CD4-positive, alpha-beta T cell (primary cell): Measurements from ENCODE around the gene NAA16. TPM values are rescaled to one million over a fixed set of nuclear protein-coding genes. Genes with fewer than 3 reads are reported as not detected.
A peak's percentile ranks its signal among the peaks of the same experiment; 100 is the strongest.

Experiments
- ATAC-seq: fragments of 200-7000 bp; cut with Tn5 transposase; one replicate; pipeline ENCODE4 v1.10.0; 2022; ENCODE audit warnings: mild to moderate bottlenecking; ENCODE audit not compliant: poor library complexity
- CTCF ChIA-PET: fragments of 350-600 bp; sonication (Branson Sonifier 250); formaldehyde crosslinking; loops from one replicate; lab custom pipeline; 2021; ENCODE audit warnings: antibody characterized with exemption, inconsistent platforms; lab: Charles Lee
- POLR2A ChIA-PET: fragments of 350-600 bp; sonication (Branson Sonifier 250); formaldehyde crosslinking; loops from one replicate; lab custom pipeline; 2021; ENCODE audit warnings: antibody characterized with exemption, inconsistent platforms; lab: Charles Lee
- DNase-seq, 14 experiments: peaks; one replicate each; pipeline ENCODE4 v3.0.0-alpha.2; 2013 to 2020; ENCODE audit warnings: mixed read lengths in 2 of 14
- H3K27ac ChIP-seq, 2 donors: one replicate each; pipeline versions ENCODE4 v1.5.1 to v1.7.0; 2013; ENCODE audit warnings: low read length in 2 of 2, low read depth in 1 of 2, mild to moderate bottlenecking in 1 of 2
- H3K27me3 ChIP-seq, 2 experiments: 1 replicate in 1 of 2; 2 replicates in 1 of 2; pipeline versions ENCODE4 v1.6.1 to v1.7.0; 2013; ENCODE audit warnings: low read length in 2 of 2, control low read depth in 1 of 2, mild to moderate bottlenecking in 1 of 2, moderate library complexity in 1 of 2; ENCODE audit not compliant: insufficient read depth in 2 of 2, control insufficient read depth in 1 of 2
- H3K36me3 ChIP-seq: one replicate; pipeline ENCODE4 v1.6.1; 2013; ENCODE audit warnings: low read length, control low read depth; ENCODE audit not compliant: insufficient read depth
- H3K4me1 ChIP-seq: one replicate; pipeline ENCODE4 v1.6.1; 2013; ENCODE audit warnings: low read length, control low read depth; ENCODE audit not compliant: insufficient read depth
- H3K4me3 ChIP-seq: one replicate; pipeline ENCODE4 v1.5.1; 2013; ENCODE audit warnings: mild to moderate bottlenecking, low read length, moderate library complexity
- H3K9me3 ChIP-seq, 2 experiments: 1 replicate in 1 of 2; 2 replicates in 1 of 2; pipeline versions ENCODE4 v1.6.1 to v1.7.0; 2013; ENCODE audit warnings: low read length in 2 of 2, mild to moderate bottlenecking in 2 of 2, control low read depth in 1 of 2, moderate library complexity in 1 of 2; ENCODE audit not compliant: control insufficient read depth in 1 of 2, insufficient read depth in 1 of 2
- H3K27ac Mint-ChIP-seq: one replicate; pipeline ENCODE4 v1.8.0; 2020; ENCODE audit warnings: mixed read lengths
- H3K27me3 Mint-ChIP-seq: one replicate; pipeline ENCODE4 v1.8.0; 2021; ENCODE audit warnings: mixed read lengths
- H3K36me3 Mint-ChIP-seq: one replicate; pipeline ENCODE4 v1.8.0; 2021; ENCODE audit warnings: low read depth, mixed read lengths
- H3K4me1 Mint-ChIP-seq: one replicate; pipeline ENCODE4 v1.8.0; 2021; ENCODE audit warnings: low read depth, mixed read lengths
- H3K4me3 Mint-ChIP-seq: one replicate; pipeline ENCODE4 v1.8.0; 2020; ENCODE audit warnings: mild to moderate bottlenecking, mixed read lengths
- H3K9me3 Mint-ChIP-seq: one replicate; pipeline ENCODE4 v1.8.0; 2020; ENCODE audit warnings: mixed read lengths
- intact Hi-C, 2 experiments: fragments of 100-400 bp; cut with DNase I in 1 of 2; cut with micrococcal nuclease in 1 of 2; formaldehyde crosslinking; loops; one replicate each; pipeline versions ENCODE4 v1.15.1 to v1.9.0; 2023 to 2025; cut with DNase I, micrococcal nuclease
- total RNA-seq, 174 experiments: library from RNA in 2 of 174; stranded (reverse) in 2 of 174; gene quantifications; one replicate each; pipeline ENCODE4 v1.2.3 and lab custom pipeline; 2021 to 2026
- TF ChIP-seq, protein P1 (sequence below): fragments of 200-600 bp; IDR thresholded peaks from one replicate; pipeline ENCODE4 v1.8.0; 2022; ENCODE audit warnings: antibody characterized with exemption, mild to moderate bottlenecking

NAA16 gene
- total RNA-seq, 2 experiments from 2014 or later: 76.9 to 80.5 TPM

DNA sequence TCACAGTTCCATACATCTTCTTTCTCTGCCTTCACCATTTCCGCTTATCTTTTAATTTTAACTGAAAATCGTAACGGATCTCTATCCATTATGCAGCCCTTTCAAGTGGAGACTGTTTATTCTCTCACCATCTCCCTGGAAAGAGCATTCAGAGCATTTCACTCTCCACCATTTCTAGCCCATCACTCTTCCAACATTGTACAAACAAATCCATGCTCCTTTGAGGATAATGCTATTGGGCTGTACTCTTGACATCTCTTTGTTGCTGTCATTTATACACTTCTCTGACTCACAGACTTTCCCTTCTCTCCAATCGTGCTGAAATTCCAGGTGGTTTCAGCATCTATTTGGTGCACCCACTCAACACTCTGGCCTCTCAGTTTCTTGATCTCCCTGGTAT, 71.4 kb downstream of the NAA16 start:
- no peak overlapping the region for H3K27ac Mint-ChIP-seq
- Histone ChIP-seq H3K27me3 (no peaks in the 10 kb centered on the region), H3K36me3 (peaks cover under 1% of the 10 kb centered on the region), H3K4me3 (no peak overlapping the region), H3K4me1 (no peaks in the 10 kb centered on the region), H3K9me3 (no peaks in the 10 kb centered on the region), H3K27ac (no peak overlapping the region)
- CTCF ChIA-PET: no interaction called here
- no peak for ATAC-seq
- no peaks in the 10 kb centered on the region for H3K27me3 Mint-ChIP-seq
- peaks cover 5% of the 10 kb centered on the region for H3K36me3 Mint-ChIP-seq
- peaks cover 51% of the 10 kb centered on the region for H3K4me1 Mint-ChIP-seq
- TF ChIP-seq, protein P1, sequence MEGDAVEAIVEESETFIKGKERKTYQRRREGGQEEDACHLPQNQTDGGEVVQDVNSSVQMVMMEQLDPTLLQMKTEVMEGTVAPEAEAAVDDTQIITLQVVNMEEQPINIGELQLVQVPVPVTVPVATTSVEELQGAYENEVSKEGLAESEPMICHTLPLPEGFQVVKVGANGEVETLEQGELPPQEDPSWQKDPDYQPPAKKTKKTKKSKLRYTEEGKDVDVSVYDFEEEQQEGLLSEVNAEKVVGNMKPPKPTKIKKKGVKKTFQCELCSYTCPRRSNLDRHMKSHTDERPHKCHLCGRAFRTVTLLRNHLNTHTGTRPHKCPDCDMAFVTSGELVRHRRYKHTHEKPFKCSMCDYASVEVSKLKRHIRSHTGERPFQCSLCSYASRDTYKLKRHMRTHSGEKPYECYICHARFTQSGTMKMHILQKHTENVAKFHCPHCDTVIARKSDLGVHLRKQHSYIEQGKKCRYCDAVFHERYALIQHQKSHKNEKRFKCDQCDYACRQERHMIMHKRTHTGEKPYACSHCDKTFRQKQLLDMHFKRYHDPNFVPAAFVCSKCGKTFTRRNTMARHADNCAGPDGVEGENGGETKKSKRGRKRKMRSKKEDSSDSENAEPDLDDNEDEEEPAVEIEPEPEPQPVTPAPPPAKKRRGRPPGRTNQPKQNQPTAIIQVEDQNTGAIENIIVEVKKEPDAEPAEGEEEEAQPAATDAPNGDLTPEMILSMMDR: no peak
- H3K9me3 Mint-ChIP-seq: no peaks in the 10 kb centered on the region
- intact Hi-C loops: loop anchor here in 1 of 2 experiments (5.0 kb wide), 1 partner anchor 35 kb away; no protein-coding TSS in a partner anchor
- no peak overlapping the region for H3K4me3 Mint-ChIP-seq
- no peak for DNase-seq
- POLR2A ChIA-PET: no interaction called here

DNA sequence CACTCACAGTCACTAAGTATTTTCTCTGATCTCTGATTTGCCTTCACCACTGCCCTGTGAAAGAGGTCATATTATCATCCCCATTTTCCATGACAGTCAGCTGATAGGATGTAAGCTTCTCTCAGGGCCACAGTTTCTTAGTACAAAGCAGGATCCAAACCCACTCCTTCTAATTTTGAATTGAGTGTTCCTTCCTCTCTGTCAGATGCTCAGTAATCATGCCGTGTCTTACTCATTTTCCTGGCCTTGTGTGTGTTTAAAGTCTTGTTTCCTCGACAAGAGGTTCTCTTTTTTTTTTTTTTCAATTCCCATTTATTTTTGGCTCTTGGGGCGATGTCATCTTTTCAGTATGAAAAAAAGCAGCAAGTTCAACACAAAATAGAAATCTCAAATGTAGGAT, 72.3 kb downstream of the NAA16 start:
- peak in 1 of 14 experiments; percentile 19 for DNase-seq
- Histone ChIP-seq H3K27me3 (no peaks in the 10 kb centered on the region), H3K36me3 (no peaks in the 10 kb centered on the region), H3K27ac (no peak overlapping the region), H3K4me3 (no peak overlapping the region), H3K4me1 (no peaks in the 10 kb centered on the region), H3K9me3 (no peaks in the 10 kb centered on the region)
- Mint-ChIP-seq H3K4me1 (peaks cover 50% of the 10 kb centered on the region), H3K27ac (no peak overlapping the region), H3K36me3 (no peaks in the 10 kb centered on the region), H3K27me3 (no peaks in the 10 kb centered on the region), H3K9me3 (no peaks in the 10 kb centered on the region), H3K4me3 (no peak overlapping the region)
- ChIA-PET CTCF (no interaction called here), POLR2A (no interaction called here)
- intact Hi-C loops: loop anchor here in 1 of 2 experiments (5.0 kb wide), 1 partner anchor 36 kb away; no protein-coding TSS in a partner anchor
- TF ChIP-seq, protein P1: no peak
- ATAC-seq: no peak

DNA sequence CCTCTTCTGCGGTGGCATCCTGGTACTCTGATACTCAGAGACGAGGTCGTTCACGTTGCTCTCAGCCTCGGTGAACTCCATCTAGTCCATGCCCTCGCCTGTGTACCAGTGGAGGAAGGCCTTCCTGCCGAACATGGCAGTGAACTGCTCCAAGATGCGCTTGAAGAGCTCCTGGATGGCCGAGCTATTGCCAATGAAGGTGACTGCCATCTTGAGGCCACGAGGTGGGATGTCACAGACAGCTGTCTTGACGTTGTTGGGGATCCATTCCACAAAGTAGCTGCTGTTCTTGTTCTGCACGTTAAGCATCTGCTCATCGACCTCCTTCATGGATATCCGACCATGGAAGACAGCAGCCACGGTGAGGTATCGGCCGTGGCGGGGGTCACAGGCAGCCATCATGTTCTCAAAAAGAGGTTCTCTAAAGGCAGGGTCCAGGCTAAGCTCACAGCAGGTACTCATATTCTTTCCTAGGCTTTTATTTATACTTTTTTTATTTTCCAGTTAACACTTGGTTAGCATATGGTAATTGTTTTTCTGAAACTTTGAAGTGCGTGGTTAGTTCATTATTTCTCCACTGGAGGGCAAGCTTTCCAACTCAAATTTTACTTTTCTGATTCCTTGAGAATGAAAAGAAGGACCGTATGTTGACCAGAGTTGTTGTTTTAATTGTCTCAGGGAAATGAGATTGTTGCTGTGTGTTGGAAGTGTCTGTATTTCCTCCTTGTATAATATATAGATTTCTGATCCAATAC, 73.9 kb downstream of the NAA16 start:
- Mint-ChIP-seq H3K9me3 (no peaks in the 10 kb centered on the region), H3K4me1 (peaks cover 51% of the 10 kb centered on the region), H3K27me3 (no peaks in the 10 kb centered on the region), H3K36me3 (no peaks in the 10 kb centered on the region), H3K4me3 (no peak overlapping the region), H3K27ac (no peak overlapping the region)
- no peaks in the 10 kb centered on the region for H3K36me3 ChIP-seq
- DNase-seq (peak in 3 of 14 experiments; percentile 17 to 25 (median 23)), ATAC-seq (no peak)
- no peaks in the 10 kb centered on the region for H3K27me3 ChIP-seq
- H3K9me3 ChIP-seq: no peaks in the 10 kb centered on the region
- peaks cover 5% of the 10 kb centered on the region for H3K4me1 ChIP-seq
- POLR2A ChIA-PET: interaction anchor here (0.7 to 1.7 kb wide), 2 partner anchors 28 to 268 kb away, joined by 4 to 5 read pairs; no protein-coding TSS in a partner anchor
- no peak overlapping the region for H3K27ac ChIP-seq
- intact Hi-C loops: loop anchor here in 1 of 2 experiments (5.0 kb wide), 1 partner anchor 38 kb away; no protein-coding TSS in a partner anchor
- TF ChIP-seq, protein P1: peak; percentile 45
- no peak overlapping the region for H3K4me3 ChIP-seq
- CTCF ChIA-PET: interaction anchor here (1.0 kb wide), 2 partner anchors 14 to 268 kb away, joined by 3 to 4 read pairs; no protein-coding TSS in a partner anchor
